Activated CD8-positive, alpha-beta memory T cell treated with anti-CD3 and anti-CD28 coated beads for 1 hour (primary cell): Measurements from ENCODE around the gene GRK5.

Experiments
- DNase-seq, 2 donors: peaks; one replicate each; pipeline ENCODE4 v3.0.0-alpha.2; 2020; ENCODE audit warnings: low read depth in 1 of 2; ENCODE audit errors: extremely low read depth in 1 of 2

Gene GRK5

GRCh38 chr10:119197921-119198320 is 9.4 kb upstream of the GRK5 start:
- no peak for DNase-seq

- DNase-seq = no peak
These were observed 8.9 kb upstream of the GRK5 start for GRCh38 chr10:119198438-119198837.

GRCh38 chr10:119199231-119199992 is 8.0 kb upstream of the GRK5 start:
- DNase-seq = no peak

GRCh38 chr10:119201233-119201632 is 6.1 kb upstream of the GRK5 start:
- no peak for DNase-seq

GRCh38 chr10:119203006-119203405 is 4.4 kb upstream of the GRK5 start:
- no peak for DNase-seq

GRCh38 chr10:119205894-119206602 is 1.3 kb upstream of the GRK5 start:
- DNase-seq = peak in 1 of 2 donors; percentile 14

GRCh38 chr10:119206603-119207365 is 587 bp upstream of the GRK5 start:
- peak in 1 of 2 donors; percentile 58 for DNase-seq

GRCh38 chr10:119207713-119208552 is 562 bp downstream of the GRK5 start:
- DNase-seq = peak in 1 of 2 donors; percentile 3

- DNase-seq = no peak
These were observed 1.2 kb downstream of the GRK5 start for GRCh38 chr10:119208553-119208940.

- DNase-seq = peak in 1 of 2 donors; percentile 39
These were observed 1.8 kb downstream of the GRK5 start for GRCh38 chr10:119209035-119209735.

- DNase-seq = no peak
These were observed 2.5 kb downstream of the GRK5 start for GRCh38 chr10:119209736-119210355.

- no peak for DNase-seq
These were observed 3.3 kb downstream of the GRK5 start for GRCh38 chr10:119210633-119211032.

- no peak for DNase-seq
These were observed 3.8 kb downstream of the GRK5 start for GRCh38 chr10:119211176-119211575.

GRCh38 chr10:119211625-119212441 is 4.5 kb downstream of the GRK5 start:
- no peak for DNase-seq

- no peak for DNase-seq
These were observed 8.0 kb downstream of the GRK5 start for GRCh38 chr10:119215371-119215770.

- no peak for DNase-seq
These were observed 8.8 kb downstream of the GRK5 start for GRCh38 chr10:119216127-119216526.

- no peak for DNase-seq
These were observed 10.0 kb downstream of the GRK5 start for GRCh38 chr10:119217401-119217800.

- DNase-seq = no peak
These were observed 10.7 kb downstream of the GRK5 start for GRCh38 chr10:119217991-119218490.

- no peak for DNase-seq
These were observed 12.5 kb downstream of the GRK5 start for GRCh38 chr10:119219871-119220270.
